Neural progenitor cell (in vitro differentiated cells): ENCODE results near the gene PGAM2. TPM values are rescaled to one million over a fixed set of nuclear protein-coding genes. Genes with fewer than 3 reads are reported as not detected.
A peak's percentile ranks its signal among the peaks of the same experiment; 100 is the strongest.

ENCODE experiments used
- DNase-seq: peaks from one replicate; pipeline ENCODE4 v3.0.0-alpha.2; 2016; ENCODE audit warnings: low spot score
- H2AFZ ChIP-seq: fragments of 200-600 bp; sonication (generic); replicated peaks from 2 replicates; pipeline ENCODE4 v1.6.1; 2016; ENCODE audit warnings: antibody characterized with exemption
- H3F3A ChIP-seq: fragments of 200-600 bp; sonication (generic); 2 replicates; pipeline ENCODE4 v1.6.1; 2016; ENCODE audit warnings: antibody characterized with exemption, low read depth
- H3K27ac ChIP-seq: fragments of 200-600 bp; sonication (generic); 2 replicates; pipeline ENCODE4 v1.5.1; 2016; ENCODE audit warnings: mild to moderate bottlenecking
- H3K27me3 ChIP-seq: fragments of 200-600 bp; sonication (generic); 2 replicates; pipeline ENCODE4 v1.6.1; 2016; ENCODE audit warnings: mild to moderate bottlenecking, moderate library complexity
- H3K36me3 ChIP-seq: fragments of 200-600 bp; sonication (generic); 2 replicates; pipeline ENCODE4 v1.5.1; 2016
- H3K4me1 ChIP-seq: fragments of 200-600 bp; sonication (generic); 2 replicates; pipeline ENCODE4 v1.6.1; 2016; ENCODE audit warnings: mixed run types
- H3K4me2 ChIP-seq: fragments of 200-600 bp; sonication (generic); 2 replicates; pipeline ENCODE4 v1.6.1; 2016
- H3K4me3 ChIP-seq: fragments of 200-600 bp; sonication (generic); 2 replicates; pipeline ENCODE4 v1.5.1; 2016
- H3K79me2 ChIP-seq: fragments of 200-600 bp; sonication (generic); 2 replicates; pipeline ENCODE4 v1.6.1; 2016; ENCODE audit warnings: low read depth
- H3K9ac ChIP-seq: fragments of 200-600 bp; sonication (generic); 2 replicates; pipeline ENCODE4 v1.6.1; 2016
- H3K9me3 ChIP-seq: fragments of 200-600 bp; sonication (generic); 2 replicates; pipeline ENCODE4 v1.5.1; 2016; ENCODE audit warnings: low read depth
- H4K20me1 ChIP-seq: fragments of 200-600 bp; sonication (generic); 2 replicates; pipeline ENCODE4 v1.6.1; 2016; ENCODE audit warnings: low read depth
- H3K27ac Mint-ChIP-seq: 3 replicates; pipeline ENCODE4 v1.8.0; 2021; ENCODE audit warnings: mixed read lengths
- H3K27me3 Mint-ChIP-seq: 2 replicates; pipeline ENCODE4 v1.8.0; 2022; ENCODE audit warnings: low read depth, mild to moderate bottlenecking, inconsistent platforms, moderate library complexity, mixed read lengths; ENCODE audit not compliant: insufficient read depth
- H3K36me3 Mint-ChIP-seq: 3 replicates; pipeline ENCODE4 v1.8.0; 2021; ENCODE audit warnings: mixed read lengths
- H3K4me1 Mint-ChIP-seq: 3 replicates; pipeline ENCODE4 v1.8.0; 2021; ENCODE audit warnings: mixed read lengths
- H3K4me3 Mint-ChIP-seq: 3 replicates; pipeline ENCODE4 v1.8.0; 2021; ENCODE audit warnings: mild to moderate bottlenecking, moderate library complexity, mixed read lengths
- H3K9me3 Mint-ChIP-seq: 3 replicates; pipeline ENCODE4 v1.8.0; 2020; ENCODE audit warnings: mixed read lengths
- CTCF ChIP-seq: fragments of 200-600 bp; sonication (generic); IDR thresholded peaks from 2 replicates; pipeline ENCODE4 v1.5.1; 2017; ENCODE audit warnings: antibody characterized with exemption, mild to moderate bottlenecking
- EZH2 ChIP-seq: fragments of 200-600 bp; sonication (generic); IDR thresholded peaks from 2 replicates; pipeline ENCODE4 v1.6.1; 2017; ENCODE audit warnings: antibody characterized with exemption, mild to moderate bottlenecking, moderate library complexity
- EZH2phosphoT487 ChIP-seq: fragments of 200-600 bp; sonication (generic); IDR thresholded peaks from 2 replicates; pipeline ENCODE4 v1.6.1; 2017; ENCODE audit warnings: antibody characterized with exemption
- total RNA-seq: library from RNA; depleted of rRNA; stranded (reverse); fragments of >200 nt; gene quantifications from 2 replicates; pipeline ENCODE4 v1.2.3, GENCODE V29; 2015; ENCODE audit warnings: low replicate concordance

PGAM2 gene
- total RNA-seq, 1 donor from 2014 or later: 11.2 TPM

DNA sequence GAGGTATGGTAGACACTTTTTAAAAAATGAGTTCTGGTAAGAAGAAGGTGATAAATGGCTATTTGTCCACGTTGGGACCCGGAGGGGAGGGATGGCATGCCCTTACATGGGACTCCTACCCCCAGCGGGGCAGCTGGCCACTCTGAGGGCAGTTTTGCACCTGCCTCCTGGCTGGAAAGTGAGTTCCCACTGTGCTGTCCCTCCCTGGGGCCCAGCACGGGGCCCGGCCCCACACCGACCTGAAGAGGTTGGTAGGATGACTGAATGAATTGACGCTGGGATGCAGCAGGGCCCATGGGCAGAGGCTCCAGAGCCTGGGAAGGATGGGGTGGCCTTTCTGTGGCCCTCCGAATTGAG is 38.2 kb upstream of the PGAM2 start:
- H3K27me3 Mint-ChIP-seq: peaks cover 10% of the 10 kb centered on the region
- H3K4me1 ChIP-seq: no peaks in the 10 kb centered on the region
- no peak overlapping the region for H3K27ac Mint-ChIP-seq
- TF ChIP-seq EZH2phosphoT487: no peak
- no peak for TF ChIP-seq CTCF
- no peaks in the 10 kb centered on the region for H3K9me3 Mint-ChIP-seq
- H3K4me2 ChIP-seq: peak overlapping the region; percentile 80
- peak overlapping the region; percentile 77 for H3K4me3 Mint-ChIP-seq
- H3K27ac ChIP-seq: no peak overlapping the region
- H3K79me2 ChIP-seq: no peaks in the 10 kb centered on the region
- peak overlapping the region; percentile 11 for H2AFZ ChIP-seq
- no peak overlapping the region for H3K9ac ChIP-seq
- H3K9me3 ChIP-seq: no peaks in the 10 kb centered on the region
- H3K36me3 Mint-ChIP-seq: peaks cover 3% of the 10 kb centered on the region
- H3K4me1 Mint-ChIP-seq: peaks cover 32% of the 10 kb centered on the region
- peaks cover 44% of the 10 kb centered on the region for H3K27me3 ChIP-seq
- no peak for DNase-seq
- H4K20me1 ChIP-seq: peaks cover 4% of the 10 kb centered on the region
- peaks cover 5% of the 10 kb centered on the region for H3F3A ChIP-seq
- no peaks in the 10 kb centered on the region for H3K36me3 ChIP-seq
- H3K4me3 ChIP-seq: peak overlapping the region; percentile 54

DNA sequence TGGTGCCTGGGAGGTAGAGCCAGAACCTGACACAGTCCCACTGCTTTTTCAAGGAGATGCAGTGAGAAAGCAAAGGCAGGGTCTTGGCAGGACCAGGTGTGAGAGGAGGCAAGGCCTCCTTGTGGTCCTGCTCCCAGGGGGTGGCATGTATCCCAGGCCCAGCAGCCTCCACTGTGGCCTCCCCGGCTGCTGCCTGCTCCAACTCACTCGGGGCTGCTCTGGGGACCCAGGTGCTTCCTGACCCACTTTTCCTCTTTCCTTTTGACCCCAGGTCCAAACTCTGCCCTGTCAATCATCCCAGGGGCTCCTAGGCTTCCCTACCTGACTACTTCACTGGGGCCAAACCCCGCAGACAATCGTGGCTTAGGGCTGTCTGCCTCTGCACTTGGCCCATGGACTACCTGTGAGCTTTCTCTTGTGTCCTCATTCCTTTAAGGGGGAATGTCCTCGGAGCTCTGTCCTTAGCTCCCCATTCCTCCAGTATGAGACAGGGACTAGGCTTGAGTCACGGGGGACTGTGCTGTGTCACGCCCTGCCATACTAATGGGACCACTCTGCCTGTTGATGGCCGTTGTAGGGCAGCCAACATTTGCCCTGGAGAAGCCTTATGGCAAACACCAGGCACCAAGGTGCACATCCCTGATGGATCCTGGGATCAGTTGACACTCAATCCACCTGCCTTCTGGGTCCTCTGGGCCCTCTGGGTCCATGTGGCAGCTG is 37.6 kb upstream of the PGAM2 start:
- H3K4me2 ChIP-seq: no peak overlapping the region
- TF ChIP-seq EZH2 (no peak), CTCF (no peak), EZH2phosphoT487 (no peak)
- no peak overlapping the region for H3K9ac ChIP-seq
- no peaks in the 10 kb centered on the region for H3K4me1 ChIP-seq
- H3K4me3 Mint-ChIP-seq: peak overlapping the region; percentile 77
- H3K27me3 Mint-ChIP-seq: peaks cover 10% of the 10 kb centered on the region
- peaks cover 5% of the 10 kb centered on the region for H3F3A ChIP-seq
- H3K9me3 ChIP-seq: no peaks in the 10 kb centered on the region
- H3K36me3 Mint-ChIP-seq: peaks cover 3% of the 10 kb centered on the region
- no peaks in the 10 kb centered on the region for H3K9me3 Mint-ChIP-seq
- H3K4me1 Mint-ChIP-seq: peaks cover 32% of the 10 kb centered on the region
- no peak overlapping the region for H3K27ac Mint-ChIP-seq
- H3K36me3 ChIP-seq: no peaks in the 10 kb centered on the region
- H2AFZ ChIP-seq: no peak overlapping the region
- H3K27ac ChIP-seq: no peak overlapping the region
- H3K4me3 ChIP-seq: no peak overlapping the region
- no peaks in the 10 kb centered on the region for H3K79me2 ChIP-seq
- DNase-seq: no peak
- peaks cover 4% of the 10 kb centered on the region for H4K20me1 ChIP-seq
- peaks cover 44% of the 10 kb centered on the region for H3K27me3 ChIP-seq

DNA sequence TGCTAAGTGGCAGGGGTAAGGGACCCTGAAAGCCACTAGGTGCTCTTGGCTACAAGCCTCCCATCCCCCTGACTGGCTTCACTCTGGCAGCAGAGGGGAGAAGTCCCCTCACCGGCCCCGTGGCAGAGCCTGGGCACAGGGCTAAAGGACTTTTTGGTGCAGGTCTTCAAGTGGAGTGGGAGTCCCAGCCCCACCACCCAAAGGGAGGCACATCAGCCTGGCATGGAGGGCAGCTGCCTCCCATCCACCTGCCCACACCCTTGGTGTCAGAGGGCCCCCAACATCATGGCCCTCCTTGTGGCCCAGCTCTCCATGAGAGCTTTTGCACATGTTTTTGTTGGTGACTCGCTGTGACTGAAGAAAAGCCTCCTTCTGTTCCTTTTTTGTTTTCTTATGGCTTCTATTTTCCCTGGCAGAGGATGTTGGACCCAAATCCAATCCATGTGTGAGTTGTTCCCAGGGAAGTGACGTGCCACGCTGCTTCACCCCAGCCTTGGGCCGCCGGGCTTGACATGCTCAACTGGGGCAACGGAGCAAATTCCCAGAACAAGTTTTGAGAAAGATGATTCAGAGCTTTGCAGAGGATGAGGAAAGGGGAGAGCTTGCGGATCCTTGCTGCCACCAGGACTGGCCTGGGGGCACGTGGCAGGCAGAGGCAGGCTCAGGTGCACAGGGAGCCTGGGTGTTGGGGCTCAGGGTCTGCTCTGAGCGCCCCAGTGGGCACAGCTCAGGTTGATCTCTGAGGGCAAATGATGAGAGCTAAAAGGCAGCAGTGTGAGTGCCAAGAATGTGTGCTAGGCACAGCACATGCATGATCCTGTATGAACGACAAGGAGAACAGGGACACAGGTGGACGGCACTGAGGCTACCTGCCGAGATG is 36.8 kb upstream of the PGAM2 start:
- TF ChIP-seq CTCF (no peak), EZH2phosphoT487 (no peak), EZH2 (no peak)
- H3K27me3 ChIP-seq: peaks cover 44% of the 10 kb centered on the region
- H3K4me1 Mint-ChIP-seq: peaks cover 32% of the 10 kb centered on the region
- H3K79me2 ChIP-seq: no peaks in the 10 kb centered on the region
- peak overlapping the region; percentile 87 for H3K27ac Mint-ChIP-seq
- no peaks in the 10 kb centered on the region for H3K9me3 Mint-ChIP-seq
- H3K27me3 Mint-ChIP-seq: peaks cover 10% of the 10 kb centered on the region
- peaks cover 4% of the 10 kb centered on the region for H4K20me1 ChIP-seq
- no peaks in the 10 kb centered on the region for H3K36me3 ChIP-seq
- H3K4me2 ChIP-seq: no peak overlapping the region
- no peaks in the 10 kb centered on the region for H3K4me1 ChIP-seq
- peaks cover 5% of the 10 kb centered on the region for H3F3A ChIP-seq
- H2AFZ ChIP-seq: no peak overlapping the region
- peak overlapping the region; percentile 77 for H3K4me3 Mint-ChIP-seq
- no peak overlapping the region for H3K4me3 ChIP-seq
- no peaks in the 10 kb centered on the region for H3K9me3 ChIP-seq
- no peak overlapping the region for H3K9ac ChIP-seq
- DNase-seq: no peak
- H3K27ac ChIP-seq: no peak overlapping the region
- peaks cover 3% of the 10 kb centered on the region for H3K36me3 Mint-ChIP-seq
